ENCODE data around the gene PSAT1. TPM values are rescaled to one million over a fixed set of nuclear protein-coding genes. Genes with fewer than 3 reads are reported as not detected.

PSAT1 gene
- total RNA-seq, 1 donor from 2014 or later: 357 TPM

DNA sequence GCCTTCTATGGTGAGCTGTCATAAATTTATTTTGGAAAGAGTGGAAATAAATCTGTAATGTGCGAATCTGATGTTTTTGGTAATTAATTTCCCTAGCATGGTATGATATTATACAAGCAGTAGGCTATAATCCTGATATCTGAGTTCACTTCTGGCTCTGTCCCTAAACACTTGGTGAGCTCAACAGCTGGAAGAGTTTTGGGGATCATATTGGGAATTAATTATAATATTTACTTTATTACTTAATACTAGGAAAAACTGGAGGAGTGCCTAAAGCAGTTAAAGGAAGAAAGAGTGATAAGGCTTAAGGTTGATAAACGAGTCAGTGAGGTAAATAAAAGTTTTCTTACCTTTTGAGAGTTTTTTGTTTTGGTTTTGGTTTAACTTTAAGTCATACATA lies 34.3 kb upstream of the PSAT1 start:
- no peaks in the 10 kb centered on the region for H4K20me1 ChIP-seq (ENCODE audit: low read depth)
- TF ChIP-seq EZH2phosphoT487 (IDR thresholded peaks at IDR 0.05): no peak
- TF ChIP-seq, protein P1, sequence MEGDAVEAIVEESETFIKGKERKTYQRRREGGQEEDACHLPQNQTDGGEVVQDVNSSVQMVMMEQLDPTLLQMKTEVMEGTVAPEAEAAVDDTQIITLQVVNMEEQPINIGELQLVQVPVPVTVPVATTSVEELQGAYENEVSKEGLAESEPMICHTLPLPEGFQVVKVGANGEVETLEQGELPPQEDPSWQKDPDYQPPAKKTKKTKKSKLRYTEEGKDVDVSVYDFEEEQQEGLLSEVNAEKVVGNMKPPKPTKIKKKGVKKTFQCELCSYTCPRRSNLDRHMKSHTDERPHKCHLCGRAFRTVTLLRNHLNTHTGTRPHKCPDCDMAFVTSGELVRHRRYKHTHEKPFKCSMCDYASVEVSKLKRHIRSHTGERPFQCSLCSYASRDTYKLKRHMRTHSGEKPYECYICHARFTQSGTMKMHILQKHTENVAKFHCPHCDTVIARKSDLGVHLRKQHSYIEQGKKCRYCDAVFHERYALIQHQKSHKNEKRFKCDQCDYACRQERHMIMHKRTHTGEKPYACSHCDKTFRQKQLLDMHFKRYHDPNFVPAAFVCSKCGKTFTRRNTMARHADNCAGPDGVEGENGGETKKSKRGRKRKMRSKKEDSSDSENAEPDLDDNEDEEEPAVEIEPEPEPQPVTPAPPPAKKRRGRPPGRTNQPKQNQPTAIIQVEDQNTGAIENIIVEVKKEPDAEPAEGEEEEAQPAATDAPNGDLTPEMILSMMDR (IDR thresholded peaks at IDR 0.05): no peak
- TF ChIP-seq EZH2 (IDR thresholded peaks at IDR 0.05): no peak
- H3F3A ChIP-seq (ENCODE audit: low read depth): peaks cover 5% of the 10 kb centered on the region
- no peaks in the 10 kb centered on the region for H3K27me3 ChIP-seq
- H3K4me1 ChIP-seq: no peaks in the 10 kb centered on the region
- H3K36me3 ChIP-seq: peaks cover 21% of the 10 kb centered on the region
- no peaks in the 10 kb centered on the region for H3K9me3 ChIP-seq (ENCODE audit: low read depth)
- no peak overlapping the region for H2AFZ ChIP-seq (replicated peaks)
- H3K27ac ChIP-seq: no peak overlapping the region
- no peak overlapping the region for H3K4me2 ChIP-seq
- Mint-ChIP-seq H3K36me3 (peaks cover 14% of the 10 kb centered on the region), H3K4me1 (no peaks in the 10 kb centered on the region), H3K27me3 (ENCODE audit: insufficient read depth, low read depth) (no peaks in the 10 kb centered on the region), H3K9me3 (no peaks in the 10 kb centered on the region), H3K27ac (no peak overlapping the region), H3K4me3 (no peak overlapping the region)
- DNase-seq (ENCODE audit: low spot score): no peak
- no peak overlapping the region for H3K4me3 ChIP-seq
- H3K9ac ChIP-seq: no peak overlapping the region
- no peaks in the 10 kb centered on the region for H3K79me2 ChIP-seq (ENCODE audit: low read depth)

DNA sequence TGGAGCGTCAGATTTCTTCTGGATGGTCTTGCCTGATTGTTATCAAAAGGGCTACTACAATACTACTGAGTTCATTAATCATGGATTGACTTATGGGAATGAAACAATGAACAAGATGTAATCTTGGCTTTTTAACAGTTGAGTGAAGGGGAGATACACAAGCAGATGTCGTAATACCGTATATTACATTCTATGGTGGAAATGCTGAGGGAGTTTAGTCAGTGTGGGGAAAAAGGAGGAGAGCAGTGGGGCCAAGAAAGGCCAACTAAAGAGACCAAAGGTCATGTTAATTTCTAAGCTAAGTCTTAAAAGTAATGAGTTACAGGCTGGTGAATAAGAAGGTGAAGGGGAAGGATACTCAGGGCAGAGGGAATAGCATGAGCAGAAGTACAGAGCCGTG lies 29.0 kb upstream of the PSAT1 start:
- Histone ChIP-seq H3K4me2 (no peak overlapping the region), H3K36me3 (peaks cover 24% of the 10 kb centered on the region), H3K9ac (no peak overlapping the region), H3K4me1 (no peaks in the 10 kb centered on the region), H3K27ac (no peak overlapping the region), H3K4me3 (no peak overlapping the region), H2AFZ (replicated peaks) (no peak overlapping the region), H3F3A (ENCODE audit: low read depth) (peaks cover 4% of the 10 kb centered on the region), H3K79me2 (ENCODE audit: low read depth) (no peaks in the 10 kb centered on the region), H4K20me1 (ENCODE audit: low read depth) (no peaks in the 10 kb centered on the region), H3K9me3 (ENCODE audit: low read depth) (no peaks in the 10 kb centered on the region), H3K27me3 (no peaks in the 10 kb centered on the region)
- no peak for DNase-seq (ENCODE audit: low spot score)
- Mint-ChIP-seq H3K27me3 (ENCODE audit: insufficient read depth, low read depth) (no peaks in the 10 kb centered on the region), H3K9me3 (no peaks in the 10 kb centered on the region), H3K4me1 (no peaks in the 10 kb centered on the region), H3K27ac (no peak overlapping the region), H3K36me3 (peaks cover 36% of the 10 kb centered on the region), H3K4me3 (no peak overlapping the region)
- TF ChIP-seq, protein P1 (IDR thresholded peaks at IDR 0.05): no peak
- TF ChIP-seq EZH2phosphoT487 (IDR thresholded peaks at IDR 0.05) (no peak), EZH2 (IDR thresholded peaks at IDR 0.05) (no peak)

DNA sequence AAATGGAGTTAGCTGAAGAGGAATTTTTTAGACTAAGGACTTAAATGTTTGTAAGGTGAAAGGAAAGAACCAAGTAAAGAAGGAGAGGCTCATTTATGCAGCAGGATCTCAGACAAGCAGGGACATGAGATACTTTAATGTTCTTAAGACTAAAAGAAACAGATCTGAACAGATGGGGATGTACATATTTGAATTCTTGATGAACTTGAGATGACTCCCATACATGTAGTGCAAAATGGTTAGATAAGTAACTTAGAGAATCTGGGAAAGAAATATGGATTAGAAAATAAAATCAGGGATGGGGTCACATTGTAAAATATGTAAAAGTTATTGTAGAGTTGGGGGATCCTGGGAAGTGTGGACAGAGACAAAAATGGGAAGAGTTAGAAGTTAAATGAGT lies 27.1 kb upstream of the PSAT1 start:
- H2AFZ ChIP-seq (replicated peaks): no peak overlapping the region
- H3K4me2 ChIP-seq: no peak overlapping the region
- TF ChIP-seq, protein P1 (IDR thresholded peaks at IDR 0.05): no peak
- TF ChIP-seq EZH2phosphoT487 (IDR thresholded peaks at IDR 0.05) (no peak), EZH2 (IDR thresholded peaks at IDR 0.05) (no peak)
- Mint-ChIP-seq H3K4me3 (no peak overlapping the region), H3K27ac (no peak overlapping the region), H3K4me1 (no peaks in the 10 kb centered on the region), H3K9me3 (no peaks in the 10 kb centered on the region), H3K27me3 (ENCODE audit: insufficient read depth, low read depth) (no peaks in the 10 kb centered on the region), H3K36me3 (peaks cover 41% of the 10 kb centered on the region)
- peaks cover 24% of the 10 kb centered on the region for H3K36me3 ChIP-seq
- no peaks in the 10 kb centered on the region for H3K79me2 ChIP-seq (ENCODE audit: low read depth)
- H3K27me3 ChIP-seq: no peaks in the 10 kb centered on the region
- no peaks in the 10 kb centered on the region for H3K9me3 ChIP-seq (ENCODE audit: low read depth)
- H3K4me1 ChIP-seq: no peaks in the 10 kb centered on the region
- DNase-seq (ENCODE audit: low spot score): no peak
- H4K20me1 ChIP-seq (ENCODE audit: low read depth): no peaks in the 10 kb centered on the region
- peaks cover 5% of the 10 kb centered on the region for H3F3A ChIP-seq (ENCODE audit: low read depth)
- no peak overlapping the region for H3K9ac ChIP-seq
- no peak overlapping the region for H3K27ac ChIP-seq
- H3K4me3 ChIP-seq: no peak overlapping the region
